ENCODE measurements around the gene RHEX. TPM values are rescaled to one million over a fixed set of nuclear protein-coding genes. Genes with fewer than 3 reads are reported as not detected.
A peak's percentile ranks its signal among the peaks of the same experiment; 100 is the strongest.

The RHEX gene
- total RNA-seq, 1 experiment from 2014 or later, result not detected

- no peak overlapping the region for H3K4me3 ChIP-seq
- H3K4me1 ChIP-seq, result no peaks in the 10 kb centered on the region
- H3K9me3 ChIP-seq (replicated peaks), result no peaks in the 10 kb centered on the region
- peaks cover 11% of the 10 kb centered on the region; the same call in 1 of the 2 replicates for H3K27me3 ChIP-seq
- no peak overlapping the region for H3K27ac ChIP-seq
- no peaks in the 10 kb centered on the region for H3K36me3 ChIP-seq
- DNase-seq, result no peak
These were observed 31.9 kb upstream of the RHEX start for GRCh38 chr1:206021008-206021625.

DNA sequence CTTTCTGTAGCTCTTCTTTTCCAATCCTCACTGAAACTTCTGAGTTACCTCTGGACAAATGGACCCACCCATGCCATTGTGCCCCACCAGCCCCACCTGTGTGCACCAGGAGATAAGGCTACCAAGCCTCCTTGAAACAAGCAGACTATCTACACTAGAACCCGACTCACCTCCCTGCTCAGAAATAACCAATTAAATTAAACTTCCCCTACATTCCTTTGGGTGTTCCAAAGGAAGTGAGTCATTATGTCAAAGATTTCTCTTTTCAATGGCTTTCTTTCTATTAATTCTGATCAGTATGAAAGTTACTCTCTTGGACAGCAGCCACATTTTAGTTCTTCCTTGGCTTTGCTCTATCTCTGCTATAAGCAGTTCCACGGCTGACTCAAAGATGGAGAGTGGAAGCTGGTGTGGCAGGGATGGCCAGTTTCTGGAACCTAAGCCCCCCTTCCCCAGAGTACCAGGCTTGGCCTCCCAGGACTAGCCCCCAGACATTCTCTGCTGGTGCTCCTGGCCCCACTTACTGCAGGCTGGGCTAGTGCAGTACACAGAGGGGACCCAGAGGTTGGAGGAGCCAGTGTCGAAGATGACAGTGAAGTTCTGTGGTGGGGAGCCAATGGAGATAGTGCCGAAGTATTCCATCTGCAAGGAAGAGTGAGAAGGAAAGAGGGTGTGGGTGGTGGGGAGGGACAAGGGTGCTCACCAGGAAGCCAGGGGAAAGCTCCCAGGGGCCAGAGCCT lies 31.2 kb upstream of the RHEX start:
- Histone ChIP-seq H3K4me1 (no peaks in the 10 kb centered on the region), H3K36me3 (no peaks in the 10 kb centered on the region), H3K4me3 (no peak overlapping the region), H3K9me3 (replicated peaks) (no peaks in the 10 kb centered on the region), H3K27me3 (peaks cover 11% of the 10 kb centered on the region; the same call in 1 of the 2 replicates), H3K27ac (no peak overlapping the region)
- no peak for DNase-seq

- H3K4me3 ChIP-seq, result no peak overlapping the region
- no peaks in the 10 kb centered on the region for H3K4me1 ChIP-seq
- H3K9me3 ChIP-seq (replicated peaks), result no peaks in the 10 kb centered on the region
- no peak overlapping the region for H3K27ac ChIP-seq
- peaks cover 11% of the 10 kb centered on the region; the same call in 1 of the 2 replicates for H3K27me3 ChIP-seq
- H3K36me3 ChIP-seq, result no peaks in the 10 kb centered on the region
- no peak for DNase-seq
These were observed 30.2 kb upstream of the RHEX start for GRCh38 chr1:206022766-206023165.

DNA sequence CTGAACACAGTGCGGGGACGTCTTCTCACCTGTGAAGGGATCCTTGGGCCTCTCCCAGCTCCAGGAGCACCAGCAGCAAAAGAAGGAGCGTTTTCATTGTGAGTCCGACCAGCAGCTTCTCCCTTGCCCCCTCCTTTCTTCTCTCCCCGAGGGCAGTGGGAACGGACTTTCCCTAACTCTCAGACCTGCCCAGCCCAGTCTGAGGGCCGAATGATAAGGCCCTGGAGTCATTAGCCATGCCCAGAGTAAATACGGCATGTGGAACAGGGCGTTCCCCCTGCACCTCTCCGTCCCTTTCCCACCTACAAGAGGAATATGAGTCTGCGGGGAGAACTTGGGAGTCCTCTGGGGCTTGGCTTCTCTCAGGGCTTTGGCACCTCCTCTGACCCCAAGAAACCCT lies 29.3 kb upstream of the RHEX start, which contains the start of gene CTSE:
Gene CTSE (minus strand): TSS at position 201 of the 400 bp plus-strand sequence. CDS start 104 bp downstream, at position 97.
- peaks cover 15% of the 10 kb centered on the region for H3K27me3 ChIP-seq
- no peaks in the 10 kb centered on the region for H3K4me1 ChIP-seq
- no peak within 1 kb of the TSS for H3K27ac ChIP-seq
- no peaks in the 10 kb centered on the region for H3K9me3 ChIP-seq (replicated peaks)
- no peaks in the 10 kb centered on the region for H3K36me3 ChIP-seq
- DNase-seq, result no peak
- H3K4me3 ChIP-seq, result no peak within 1 kb of the TSS

DNA sequence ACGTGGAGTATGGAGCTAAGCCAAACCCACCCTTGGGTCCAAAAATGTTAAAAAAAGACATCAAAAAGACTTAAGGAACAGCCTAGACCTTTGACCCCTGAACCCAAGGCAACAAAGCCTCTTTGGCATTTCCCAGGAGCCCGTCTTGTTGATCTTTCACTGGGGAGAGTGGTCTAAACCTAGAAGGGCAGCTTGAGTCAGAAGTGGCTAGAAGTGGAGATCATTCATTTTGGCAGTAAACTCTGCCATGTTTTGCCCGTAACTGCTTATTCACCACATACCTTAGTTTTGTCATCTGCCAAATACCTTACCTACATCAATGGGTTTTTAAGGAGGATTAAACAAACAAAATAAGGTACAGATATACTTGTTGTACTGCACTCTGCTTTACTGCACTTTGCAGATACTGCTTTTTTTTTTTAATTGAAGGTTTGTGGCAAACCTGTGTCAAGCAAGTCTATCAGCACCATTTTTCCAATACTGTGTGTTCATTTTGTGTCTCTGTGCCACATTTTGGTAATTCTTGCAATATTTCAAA lies 27.6 kb upstream of the RHEX start:
- no peaks in the 10 kb centered on the region for H3K36me3 ChIP-seq
- H3K4me1 ChIP-seq, result no peaks in the 10 kb centered on the region
- H3K27me3 ChIP-seq, result peaks cover 18% of the 10 kb centered on the region
- H3K4me3 ChIP-seq, result no peak overlapping the region
- H3K9me3 ChIP-seq (replicated peaks), result no peaks in the 10 kb centered on the region
- no peak for DNase-seq
- no peak overlapping the region for H3K27ac ChIP-seq

DNA sequence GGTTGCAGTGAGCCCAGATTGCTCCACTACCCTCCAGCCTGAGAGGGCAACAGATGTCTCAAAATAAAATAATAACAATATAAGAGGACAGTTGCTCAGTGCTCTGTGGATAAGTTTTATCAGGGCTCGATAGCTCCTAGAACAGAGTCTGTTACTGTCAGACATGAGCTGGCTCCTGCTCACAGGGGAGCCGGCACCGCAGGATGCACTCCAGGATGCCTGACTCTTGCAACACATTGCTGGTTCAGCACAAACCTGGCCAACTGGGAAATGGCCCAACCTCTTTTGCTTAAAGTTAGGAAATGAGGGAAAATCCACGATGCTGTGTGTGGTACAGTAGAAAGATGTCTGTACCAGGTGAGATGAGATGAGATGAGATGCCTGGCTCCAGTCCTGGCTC lies 23.5 kb upstream of the RHEX start:
- Histone ChIP-seq H3K9me3 (replicated peaks) (no peaks in the 10 kb centered on the region), H3K27ac (no peak overlapping the region)
- DNase-seq, result no peak

GRCh38 chr1:206030191-206030590 lies 22.8 kb upstream of the RHEX start:
- Histone ChIP-seq H3K9me3 (replicated peaks) (no peaks in the 10 kb centered on the region), H3K27me3 (peaks cover 19% of the 10 kb centered on the region; the same call in 1 of the 2 replicates), H3K4me3 (no peak overlapping the region), H3K36me3 (no peaks in the 10 kb centered on the region), H3K27ac (no peak overlapping the region), H3K4me1 (no peaks in the 10 kb centered on the region)
- no peak for DNase-seq

More for the DNA sequence above, 23.5 kb upstream of the RHEX start:
- H3K4me3 ChIP-seq, result no peak overlapping the region
- no peaks in the 10 kb centered on the region for H3K4me1 ChIP-seq
- no peaks in the 10 kb centered on the region for H3K36me3 ChIP-seq
- H3K27me3 ChIP-seq, result peaks cover 15% of the 10 kb centered on the region; the same call in 1 of the 2 replicates

DNA sequence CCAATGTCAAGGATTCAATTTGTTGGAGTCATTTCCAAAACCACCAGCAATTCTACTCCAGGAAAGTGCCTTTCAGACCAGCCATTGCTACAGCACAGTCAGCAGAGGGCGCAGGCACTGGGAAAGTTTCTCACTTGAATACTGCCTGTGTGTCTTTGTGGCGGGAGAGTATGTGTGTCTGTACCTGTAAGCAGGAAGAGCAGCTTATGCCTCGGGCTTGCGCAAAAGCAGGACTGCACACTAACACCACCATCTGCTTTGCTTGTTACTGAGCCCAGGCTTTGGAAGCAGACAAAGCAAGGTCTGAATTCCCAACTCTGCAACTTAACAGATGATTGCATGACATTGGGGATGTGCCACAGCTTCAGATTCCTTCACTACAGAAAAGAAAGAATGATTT lies 22.3 kb upstream of the RHEX start:
- Histone ChIP-seq H3K4me3 (no peak overlapping the region), H3K36me3 (no peaks in the 10 kb centered on the region), H3K27ac (no peak overlapping the region), H3K9me3 (replicated peaks) (no peaks in the 10 kb centered on the region), H3K27me3 (peaks cover 14% of the 10 kb centered on the region; the same call in 1 of the 2 replicates), H3K4me1 (no peaks in the 10 kb centered on the region)
- DNase-seq, result peak; percentile 59 to 79

GRCh38 chr1:206032380-206033140 lies 20.4 kb upstream of the RHEX start:
- H3K4me1 ChIP-seq, result no peaks in the 10 kb centered on the region
- no peaks in the 10 kb centered on the region for H3K36me3 ChIP-seq
- no peaks in the 10 kb centered on the region for H3K9me3 ChIP-seq (replicated peaks)
- no peak overlapping the region for H3K27ac ChIP-seq
- H3K4me3 ChIP-seq, result no peak overlapping the region
- H3K27me3 ChIP-seq, result peaks cover 16% of the 10 kb centered on the region; the same call in 1 of the 2 replicates
- no peak for DNase-seq

GRCh38 chr1:206035027-206035426 lies 17.9 kb upstream of the RHEX start:
- Histone ChIP-seq H3K4me3 (no peak overlapping the region), H3K27ac (no peak overlapping the region), H3K27me3 (peaks cover 19% of the 10 kb centered on the region; the same call in 1 of the 2 replicates), H3K36me3 (no peaks in the 10 kb centered on the region), H3K4me1 (no peaks in the 10 kb centered on the region), H3K9me3 (replicated peaks) (no peaks in the 10 kb centered on the region)
- DNase-seq, result no peak

DNA sequence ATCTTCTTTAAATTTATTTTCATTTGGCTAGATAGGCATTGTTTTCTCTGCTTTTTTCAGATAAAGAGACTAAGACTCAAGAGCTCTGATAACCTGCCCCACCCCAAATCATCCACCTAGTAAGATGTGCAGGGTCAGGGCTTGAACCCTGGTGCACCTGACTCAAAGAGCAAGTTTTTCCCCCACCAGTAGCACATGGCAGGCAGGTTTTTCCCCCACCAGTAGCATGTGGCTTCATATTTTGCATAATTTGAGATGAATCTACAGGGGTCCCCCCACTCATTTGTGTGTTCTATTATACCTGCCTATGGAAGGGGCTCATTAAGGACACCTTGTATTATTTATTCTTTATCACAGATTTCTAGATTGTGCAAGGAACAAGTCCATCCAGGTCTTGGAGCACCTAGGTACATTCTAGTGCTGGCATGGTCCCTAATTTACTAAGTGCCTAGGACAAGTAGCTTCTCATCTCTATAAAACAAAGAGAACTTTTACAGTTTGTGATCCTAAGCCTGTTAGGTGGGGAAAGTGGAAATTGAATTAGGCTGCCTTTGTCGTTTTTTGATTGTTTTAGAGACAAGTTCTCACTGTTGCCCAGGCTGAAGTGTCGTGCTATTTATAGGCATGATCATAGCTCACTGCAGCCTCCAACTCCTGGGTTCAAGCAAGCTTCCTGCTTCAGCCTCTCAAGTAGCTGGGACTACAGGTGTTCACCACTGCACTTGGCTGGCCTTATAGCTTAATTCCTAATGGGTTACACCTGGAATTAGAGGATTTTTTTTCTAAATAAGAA lies 16.1 kb upstream of the RHEX start:
- Histone ChIP-seq H3K9me3 (replicated peaks) (no peaks in the 10 kb centered on the region), H3K27ac (no peak overlapping the region), H3K27me3 (peaks cover 18% of the 10 kb centered on the region), H3K36me3 (no peaks in the 10 kb centered on the region), H3K4me3 (no peak overlapping the region), H3K4me1 (no peaks in the 10 kb centered on the region)
- DNase-seq, result no peak

DNA sequence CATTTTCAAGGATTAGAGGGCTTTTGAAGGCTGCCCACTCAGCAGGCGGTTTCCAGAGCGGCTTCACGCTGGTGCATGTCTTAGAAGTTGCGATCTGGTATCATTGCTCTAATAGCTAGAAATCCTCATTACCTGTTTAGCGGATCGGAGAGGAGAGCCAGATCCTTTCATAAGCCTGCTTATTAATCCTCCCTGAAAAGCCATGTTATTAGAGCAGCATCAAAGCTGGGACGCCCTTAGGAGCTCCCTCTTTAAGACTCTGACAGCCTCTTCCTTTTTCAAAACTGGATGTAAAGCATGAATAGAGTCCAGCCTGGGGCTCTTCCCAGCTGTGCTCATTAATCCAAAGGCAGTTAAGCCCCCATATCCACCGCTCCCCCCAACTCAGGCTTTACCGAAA lies 15.4 kb upstream of the RHEX start:
- Histone ChIP-seq H3K27me3 (peaks cover 18% of the 10 kb centered on the region), H3K4me3 (no peak overlapping the region), H3K9me3 (replicated peaks) (no peaks in the 10 kb centered on the region), H3K4me1 (no peaks in the 10 kb centered on the region), H3K36me3 (no peaks in the 10 kb centered on the region), H3K27ac (no peak overlapping the region)
- peak in 1 of 2 experiments; percentile 20 for DNase-seq

- Histone ChIP-seq H3K4me3 (no peak overlapping the region), H3K9me3 (replicated peaks) (no peaks in the 10 kb centered on the region), H3K4me1 (no peaks in the 10 kb centered on the region), H3K27ac (no peak overlapping the region), H3K36me3 (no peaks in the 10 kb centered on the region), H3K27me3 (peaks cover 18% of the 10 kb centered on the region)
- no peak for DNase-seq
These were observed 13.7 kb upstream of the RHEX start for GRCh38 chr1:206039046-206039973.

All from SJCRH30 (cell line).